NCI-H748 (cell line): Measurements from ENCODE around the gene SYNCRIP.
"Not testable (repeated sequence)": the region's sequence is repeated elsewhere in the genome, so short reads cannot be mapped to it uniquely, and the experiment has no call there.

ENCODE experiments used
- DNase-seq: peaks from one replicate; lab custom pipeline; 2025; ENCODE audit not compliant: unreplicated experiment; lab: John Stamatoyannopoulos, UW

SYNCRIP gene

DNA sequence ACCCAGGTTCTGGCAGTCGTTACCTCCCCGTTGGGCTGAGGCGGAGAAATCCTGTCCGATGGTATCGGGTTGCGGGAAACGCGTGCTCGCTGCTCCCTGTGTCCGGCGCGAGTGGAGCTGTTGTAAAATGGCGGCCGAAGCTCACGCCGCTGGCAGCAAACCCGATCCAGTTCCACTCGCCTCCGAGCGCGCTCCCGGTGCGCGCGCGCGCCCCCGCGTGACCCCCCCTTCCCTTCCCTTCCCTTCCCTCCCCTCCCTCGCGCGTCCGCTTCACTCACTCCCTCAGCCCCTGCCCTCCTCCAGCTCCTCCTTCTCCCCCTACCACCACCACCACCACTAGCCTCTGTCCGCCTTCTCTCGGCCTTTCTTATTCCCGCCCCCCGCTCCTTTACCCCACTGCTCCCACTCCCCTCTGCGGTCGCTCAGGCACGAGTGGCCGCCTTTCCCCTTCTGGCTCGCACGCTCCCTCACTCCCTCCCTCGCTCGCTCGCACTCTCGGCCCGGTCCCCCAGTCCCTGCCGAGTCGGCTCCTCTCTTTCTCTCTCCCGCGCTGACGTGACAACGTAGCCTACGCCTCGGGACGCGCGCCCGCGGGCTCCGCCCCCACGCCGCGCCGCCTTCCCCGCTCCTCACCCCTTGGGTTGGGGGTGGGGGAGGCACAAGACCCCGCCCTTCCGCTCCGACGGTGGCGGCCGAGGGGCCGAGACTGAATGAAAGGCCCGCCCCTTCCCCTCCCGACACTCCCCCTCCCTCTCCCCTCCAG, at the start of gene SYNCRIP:
SYNCRIP (minus strand) TSS at position 113 of the 763 bp plus-strand sequence. CDS start 1,447 bp downstream, outside the sequence.
- DNase-seq: peak; percentile 98

DNA sequence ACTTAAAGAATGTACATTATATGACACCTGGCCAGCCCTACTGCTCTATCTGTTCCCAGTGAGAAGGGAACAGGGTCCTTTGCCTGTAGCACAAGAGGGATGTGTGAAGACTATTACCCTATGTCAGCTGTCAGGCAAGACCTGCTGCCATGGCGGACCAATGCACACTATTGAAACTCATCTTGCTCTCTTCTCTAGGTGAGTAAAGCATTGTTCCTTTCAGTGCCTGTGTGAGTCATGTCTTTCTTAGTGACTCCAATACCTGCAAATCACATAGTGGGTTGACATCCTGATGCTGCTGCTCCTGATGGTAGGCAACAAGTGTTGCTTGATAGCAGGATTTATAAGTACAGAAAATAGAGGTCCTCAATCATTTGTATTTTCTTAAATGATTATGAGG, 48.8 kb upstream of the SYNCRIP start:
- DNase-seq: no peak

DNA sequence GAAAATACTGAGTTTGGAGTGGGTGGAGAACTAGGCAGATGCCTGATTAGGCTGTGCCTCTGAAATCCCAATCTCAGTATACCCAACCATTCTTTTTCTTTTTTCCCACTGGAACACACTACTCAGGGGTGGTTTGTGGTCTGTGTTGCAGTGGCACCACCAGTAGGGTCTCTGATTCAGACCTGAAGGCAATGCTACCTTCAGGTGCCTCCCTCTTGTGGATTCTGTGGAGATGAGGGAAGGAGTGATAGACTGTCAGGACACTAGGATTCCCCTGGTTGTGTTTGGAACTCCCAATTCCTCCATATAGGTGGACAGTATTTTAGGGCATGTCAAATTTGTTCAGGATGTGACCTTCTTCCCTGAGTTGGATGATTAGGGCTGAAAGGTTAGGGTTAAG, 47.4 kb upstream of the SYNCRIP start:
- DNase-seq: no peak

- DNase-seq: no peak
Measured at GRCh38 chr6:85685713-85686112, 43.0 kb upstream of the SYNCRIP start.

DNA sequence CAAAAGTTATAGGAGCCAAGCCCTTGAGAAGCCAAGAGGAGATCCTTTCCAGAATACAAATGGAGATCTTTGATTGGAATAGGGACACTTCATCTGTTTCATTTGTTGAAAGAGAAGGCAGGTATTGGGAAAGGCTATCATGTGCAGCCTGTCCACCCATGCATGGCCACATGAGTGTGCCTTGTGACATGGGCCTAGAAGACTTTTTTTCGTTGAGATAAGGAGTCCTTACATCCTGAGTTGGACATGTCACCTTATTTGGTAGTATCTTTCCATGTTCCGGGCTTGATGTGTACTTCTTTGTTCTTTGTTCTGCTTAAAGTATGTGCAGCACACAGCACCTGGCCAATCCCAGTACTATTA, 42.1 kb upstream of the SYNCRIP start:
- DNase-seq: no peak

GRCh38 chr6:85684133-85684808, 41.6 kb upstream of the SYNCRIP start:
- DNase-seq: no peak

GRCh38 chr6:85681899-85682298, 39.2 kb upstream of the SYNCRIP start:
- DNase-seq: not testable (repeated sequence)

- no peak for DNase-seq
Measured at GRCh38 chr6:85680388-85680787, 37.7 kb upstream of the SYNCRIP start.

- DNase-seq: no peak
Measured at GRCh38 chr6:85679445-85680123, 36.9 kb upstream of the SYNCRIP start.

DNA sequence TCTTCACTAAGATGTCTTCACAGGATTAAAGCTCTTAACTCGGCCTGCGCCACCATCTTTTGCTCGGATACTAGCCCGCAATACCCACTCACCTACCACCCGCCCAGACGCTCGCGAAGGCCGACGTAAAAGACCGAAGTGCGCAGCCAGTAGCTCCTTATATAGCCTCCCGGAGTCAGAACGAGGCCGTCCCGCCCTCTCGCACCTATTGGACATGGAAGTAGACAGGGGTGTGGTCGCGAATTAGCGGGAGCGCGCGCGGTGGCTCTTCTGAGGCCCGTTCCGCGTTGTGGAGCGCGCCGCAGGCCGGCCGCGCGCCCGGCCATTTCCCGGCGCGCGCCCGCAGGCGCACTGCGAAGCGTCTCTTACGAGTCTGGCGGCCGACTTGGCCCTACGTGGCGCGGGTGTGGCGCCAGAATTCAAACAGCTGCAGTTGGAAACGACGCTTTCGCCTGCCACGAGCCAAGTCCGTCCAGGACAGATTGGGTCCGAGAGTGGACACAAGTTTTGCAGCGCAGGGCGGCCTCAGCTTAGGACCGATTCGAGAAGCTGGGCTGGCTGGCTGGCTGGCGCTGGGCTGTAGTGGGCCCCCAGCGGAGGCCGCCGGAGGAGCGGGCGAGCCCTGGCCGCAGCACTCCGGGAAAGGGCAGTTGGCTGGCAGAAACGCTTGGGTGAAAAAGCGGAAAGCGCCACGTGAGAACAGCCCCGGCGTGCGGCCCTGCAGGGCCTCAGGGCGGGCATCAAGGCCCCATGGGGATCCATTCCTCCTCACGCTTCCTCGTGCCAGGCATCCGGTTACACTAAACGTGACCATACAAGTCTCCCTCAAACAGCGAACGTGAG, 36.1 kb upstream of the SYNCRIP start:
- DNase-seq: peak; percentile 99

GRCh38 chr6:85678026-85678601, 35.4 kb upstream of the SYNCRIP start:
- peak; percentile 80 for DNase-seq

GRCh38 chr6:85677234-85677956, 34.7 kb upstream of the SYNCRIP start:
- peak; percentile 28 for DNase-seq

DNA sequence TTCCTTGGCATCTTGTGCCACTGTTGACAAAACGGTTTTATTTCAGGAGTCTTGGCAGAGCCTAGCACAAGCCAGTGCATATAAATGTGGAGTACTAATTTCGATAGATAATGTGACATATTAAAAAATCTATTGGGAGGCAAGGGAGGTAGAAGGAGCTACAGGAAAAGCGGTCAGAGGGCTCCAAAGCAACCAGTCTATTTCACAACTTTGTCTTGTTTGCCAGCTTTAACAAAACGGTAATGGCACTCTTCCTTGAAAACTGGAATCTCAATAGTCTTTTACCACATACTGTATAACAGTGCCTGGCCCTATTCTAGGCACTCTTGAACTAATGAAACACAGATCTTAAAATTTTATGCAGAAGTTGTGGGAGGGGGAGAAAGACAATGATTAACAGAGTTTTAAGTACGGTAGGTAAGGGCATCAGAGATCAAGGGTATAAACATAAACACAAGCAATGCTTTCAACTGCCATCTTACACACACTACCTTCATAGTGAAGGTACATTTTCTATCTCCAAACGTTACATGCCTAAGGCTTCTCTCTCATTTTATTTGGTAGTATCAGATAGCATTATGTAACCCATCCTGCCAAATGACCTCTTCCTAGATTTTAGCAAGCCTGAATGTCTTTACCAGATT, 33.5 kb upstream of the SYNCRIP start:
- DNase-seq: no peak

DNA sequence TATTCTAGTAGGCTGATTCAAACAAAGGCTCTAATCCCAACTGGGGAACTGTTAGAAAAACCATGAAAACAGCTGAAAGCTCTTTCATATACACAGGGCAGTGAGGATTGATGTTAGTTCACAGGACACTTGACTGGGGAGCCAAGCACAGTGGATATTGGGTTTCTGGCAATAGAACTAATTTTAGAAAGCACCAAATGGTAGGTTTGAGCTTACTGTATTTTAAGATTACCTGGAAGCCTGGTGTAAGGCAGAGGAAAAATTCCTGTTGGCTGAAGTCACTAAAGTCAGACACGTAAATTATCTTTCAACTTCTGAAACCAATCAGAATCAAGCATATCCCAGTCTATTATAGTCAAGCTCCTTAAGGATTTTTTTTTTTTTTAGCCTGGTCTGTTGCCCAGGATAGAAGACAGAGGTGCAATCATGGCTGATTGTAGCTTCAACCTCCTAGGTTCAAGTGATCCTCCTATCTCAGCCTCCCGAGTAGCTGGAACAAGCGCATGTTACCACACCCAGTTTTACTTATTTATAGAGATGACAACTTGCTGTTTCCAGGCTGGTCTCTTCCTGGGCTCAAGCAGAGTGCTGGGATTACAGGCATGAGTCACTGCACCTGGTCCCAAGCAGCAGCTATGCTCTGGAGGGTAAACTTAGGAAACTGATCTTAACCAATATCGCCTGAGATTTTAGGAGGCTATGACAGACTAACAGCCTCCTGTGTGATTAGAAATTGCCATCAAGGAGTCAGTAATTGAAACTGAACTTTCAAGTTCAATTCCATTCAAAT, 32.5 kb upstream of the SYNCRIP start:
- no peak for DNase-seq

GRCh38 chr6:85674604-85675003, 31.9 kb upstream of the SYNCRIP start:
- no peak for DNase-seq

DNA sequence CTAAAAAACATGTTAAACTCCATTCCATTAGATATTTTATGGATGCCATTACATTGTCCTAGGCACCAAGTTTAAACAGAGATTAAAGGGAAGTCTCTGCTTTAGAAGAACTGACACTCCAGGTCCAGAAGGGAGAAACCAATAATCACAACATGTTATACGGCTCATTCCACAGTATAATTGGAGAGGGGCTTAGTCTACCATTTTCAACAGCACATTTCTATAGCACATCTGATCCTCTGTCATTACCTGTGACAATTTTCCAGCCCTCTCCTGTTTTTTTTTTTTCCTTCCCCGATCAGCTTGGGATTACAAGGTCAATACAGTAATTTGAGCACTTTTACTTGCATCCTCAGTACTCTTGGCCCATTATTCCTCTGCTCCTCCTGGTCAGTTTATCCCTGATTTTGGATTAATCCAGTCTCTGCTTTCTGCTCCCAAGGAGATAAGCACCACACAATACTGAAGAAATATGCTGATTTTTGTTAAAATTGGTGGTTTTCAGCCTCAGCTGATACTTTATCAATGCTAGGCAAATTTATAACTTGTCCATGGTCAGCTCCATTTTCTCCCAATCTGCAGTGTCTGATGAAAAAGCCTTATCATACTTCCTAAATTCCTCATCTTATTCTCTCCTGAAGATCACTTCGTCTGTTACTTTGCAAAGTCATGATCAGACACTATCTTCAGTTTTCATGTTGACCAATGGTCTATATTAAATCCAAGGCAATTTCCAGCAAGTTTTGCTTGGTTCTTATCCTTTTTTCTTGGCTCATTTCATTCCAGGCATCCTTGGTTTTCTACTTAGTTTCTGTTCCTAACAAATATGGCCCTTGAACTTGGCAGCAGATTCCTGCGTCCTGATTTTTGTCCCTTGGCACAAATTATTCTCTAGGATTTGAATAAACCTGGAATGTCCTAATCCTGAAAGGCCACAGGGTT, 30.8 kb upstream of the SYNCRIP start:
- no peak for DNase-seq

GRCh38 chr6:85672623-85673022, 29.9 kb upstream of the SYNCRIP start:
- no peak for DNase-seq

DNA sequence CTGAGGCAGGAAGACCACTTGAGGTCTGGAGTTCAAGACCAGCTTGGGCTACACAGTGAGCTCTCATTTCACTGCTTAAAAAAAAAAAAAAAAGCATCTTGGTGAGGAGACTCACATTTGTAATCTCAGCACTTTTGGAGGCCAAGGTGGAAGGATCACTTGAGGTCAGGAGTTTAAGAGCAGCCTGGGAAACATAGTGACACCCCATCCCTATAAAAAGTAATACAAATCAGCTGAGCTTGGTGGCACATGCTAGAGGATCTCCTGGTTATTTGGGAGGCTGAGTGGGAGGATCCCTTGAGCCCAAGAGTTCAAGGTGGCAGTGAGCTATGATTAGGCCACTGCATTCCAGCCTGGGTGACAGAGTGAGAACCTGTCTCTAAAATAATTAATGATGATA, 29.4 kb upstream of the SYNCRIP start:
- no peak for DNase-seq
